Loucy (cell line): ENCODE data around the gene PDE5A.

Experiments used
- H2AFZ ChIP-seq: fragments of 200-600 bp; sonication (generic); 2 replicates; pipeline ENCODE4 v1.6.0; 2016; ENCODE audit warnings: antibody characterized with exemption, mild to moderate bottlenecking, low read length, moderate library complexity
- H3F3A ChIP-seq: fragments of 200-600 bp; 2 replicates; pipeline ENCODE4 v1.6.0; 2016; ENCODE audit warnings: antibody characterized with exemption, low read depth, mild to moderate bottlenecking
- H3K27me3 ChIP-seq: fragments of 200-600 bp; sonication (generic); 2 replicates; pipeline ENCODE4 v1.6.1; 2014; ENCODE audit warnings: low read length, mild to moderate bottlenecking; ENCODE audit not compliant: insufficient read depth, poor library complexity, severe bottlenecking
- H3K36me3 ChIP-seq: fragments of 200-600 bp; sonication (generic); 2 replicates; pipeline ENCODE4 v1.6.1; 2016; ENCODE audit warnings: low read length; ENCODE audit not compliant: insufficient read depth
- H3K4me1 ChIP-seq: fragments of 200-600 bp; sonication (generic); 2 replicates; pipeline ENCODE4 v1.5.1; 2014; ENCODE audit warnings: low read length, mild to moderate bottlenecking; ENCODE audit not compliant: insufficient read depth, poor library complexity, severe bottlenecking
- H3K4me2 ChIP-seq: fragments of 200-600 bp; sonication (generic); 2 replicates; pipeline ENCODE4 v1.6.0; 2014; ENCODE audit warnings: antibody characterized with exemption, low read length, low read depth, mild to moderate bottlenecking; ENCODE audit not compliant: poor library complexity, severe bottlenecking
- H3K4me3 ChIP-seq: fragments of 200-600 bp; sonication (generic); 2 replicates; pipeline ENCODE4 v1.5.1; 2014; ENCODE audit warnings: low read length, mild to moderate bottlenecking, mixed read lengths; ENCODE audit not compliant: poor library complexity, severe bottlenecking
- H3K79me2 ChIP-seq: fragments of 200-600 bp; sonication (generic); 2 replicates; pipeline ENCODE4 v1.6.1; 2014; ENCODE audit warnings: low read length; ENCODE audit not compliant: insufficient read depth
- H3K9ac ChIP-seq: fragments of 200-600 bp; sonication (generic); 2 replicates; pipeline ENCODE4 v1.6.0; 2014; ENCODE audit warnings: mild to moderate bottlenecking, low read depth, low read length, moderate library complexity; ENCODE audit not compliant: poor library complexity, severe bottlenecking
- H3K9me2 ChIP-seq: fragments of 200-600 bp; sonication (generic); replicated peaks from 2 replicates; pipeline ENCODE4 v1.6.1; 2016; ENCODE audit warnings: low read depth, low read length, mixed read lengths
- H3K9me3 ChIP-seq: fragments of 200-600 bp; sonication (generic); 2 replicates; pipeline ENCODE4 v1.6.1; 2014; ENCODE audit warnings: mild to moderate bottlenecking, antibody characterized with exemption, low read length, low read depth; ENCODE audit not compliant: insufficient read depth
- H4K20me1 ChIP-seq: fragments of 200-600 bp; sonication (generic); 2 replicates; pipeline ENCODE4 v1.6.0; 2014; ENCODE audit warnings: antibody characterized with exemption, low read length, mild to moderate bottlenecking; ENCODE audit not compliant: insufficient read depth, poor library complexity, severe bottlenecking
- EZH2phosphoT487 ChIP-seq: fragments of 200-600 bp; IDR thresholded peaks from 2 replicates; pipeline ENCODE4 v1.6.1; 2018; ENCODE audit warnings: antibody characterized with exemption, mild to moderate bottlenecking, moderate library complexity, borderline replicate concordance
- TF ChIP-seq, protein P1 (sequence below): fragments of 200-600 bp; sonication (generic); conservative IDR thresholded peaks from 2 replicates; pipeline ENCODE4 v1.5.1; 2014; ENCODE audit warnings: mild to moderate bottlenecking, antibody characterized with exemption, low read length

PDE5A gene

DNA sequence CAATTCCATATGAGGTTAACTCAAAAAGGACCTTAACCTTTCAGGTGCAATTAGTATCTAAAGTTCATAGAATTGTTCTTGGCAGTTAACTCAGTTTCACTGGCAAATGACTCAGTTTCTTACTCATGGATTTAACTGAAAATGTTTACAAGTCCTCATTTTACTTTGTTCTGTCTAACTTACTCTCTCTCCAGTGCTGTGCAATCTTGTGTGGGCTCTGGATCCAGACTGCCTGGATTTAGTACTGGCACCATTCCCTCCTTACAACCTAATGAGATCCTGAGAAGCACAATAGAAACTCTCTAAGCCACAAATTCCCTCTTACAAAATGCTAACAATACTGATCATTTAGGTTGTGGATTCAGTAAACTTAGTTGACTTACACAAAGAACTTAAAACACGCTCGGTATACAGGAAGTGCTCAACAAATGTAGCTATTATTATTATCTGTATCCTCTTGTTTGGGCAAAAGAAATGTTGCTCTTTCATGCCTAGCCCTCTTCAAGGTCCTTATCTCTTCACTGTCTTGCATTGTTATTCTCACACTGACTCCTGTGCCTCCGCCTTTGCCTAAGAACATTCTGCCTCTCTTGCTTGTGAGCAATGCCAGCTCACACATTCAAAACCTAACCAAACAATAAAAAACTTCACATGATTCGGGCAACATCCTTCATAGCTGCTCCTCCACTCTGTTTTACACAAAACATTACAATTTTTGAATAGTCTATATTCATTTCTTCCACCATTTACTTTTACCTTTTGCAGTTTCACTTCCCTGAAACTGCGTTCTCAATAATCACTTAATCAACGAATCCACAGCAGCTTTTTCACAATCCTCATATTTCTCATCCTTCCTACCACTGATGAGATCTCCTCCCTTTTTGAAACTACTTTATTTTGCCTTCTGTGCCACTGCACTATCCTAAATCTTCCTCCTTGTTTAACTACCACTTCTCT, 91.8 kb downstream of the PDE5A start:
- H3K9me2 ChIP-seq: no peaks in the 10 kb centered on the region
- no peaks in the 10 kb centered on the region for H3K27me3 ChIP-seq
- no peak overlapping the region for H3K4me2 ChIP-seq
- no peak overlapping the region for H3K9ac ChIP-seq
- TF ChIP-seq, protein P1, sequence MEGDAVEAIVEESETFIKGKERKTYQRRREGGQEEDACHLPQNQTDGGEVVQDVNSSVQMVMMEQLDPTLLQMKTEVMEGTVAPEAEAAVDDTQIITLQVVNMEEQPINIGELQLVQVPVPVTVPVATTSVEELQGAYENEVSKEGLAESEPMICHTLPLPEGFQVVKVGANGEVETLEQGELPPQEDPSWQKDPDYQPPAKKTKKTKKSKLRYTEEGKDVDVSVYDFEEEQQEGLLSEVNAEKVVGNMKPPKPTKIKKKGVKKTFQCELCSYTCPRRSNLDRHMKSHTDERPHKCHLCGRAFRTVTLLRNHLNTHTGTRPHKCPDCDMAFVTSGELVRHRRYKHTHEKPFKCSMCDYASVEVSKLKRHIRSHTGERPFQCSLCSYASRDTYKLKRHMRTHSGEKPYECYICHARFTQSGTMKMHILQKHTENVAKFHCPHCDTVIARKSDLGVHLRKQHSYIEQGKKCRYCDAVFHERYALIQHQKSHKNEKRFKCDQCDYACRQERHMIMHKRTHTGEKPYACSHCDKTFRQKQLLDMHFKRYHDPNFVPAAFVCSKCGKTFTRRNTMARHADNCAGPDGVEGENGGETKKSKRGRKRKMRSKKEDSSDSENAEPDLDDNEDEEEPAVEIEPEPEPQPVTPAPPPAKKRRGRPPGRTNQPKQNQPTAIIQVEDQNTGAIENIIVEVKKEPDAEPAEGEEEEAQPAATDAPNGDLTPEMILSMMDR: no peak
- no peak for TF ChIP-seq EZH2phosphoT487
- H4K20me1 ChIP-seq: no peaks in the 10 kb centered on the region
- no peaks in the 10 kb centered on the region for H3K36me3 ChIP-seq
- no peaks in the 10 kb centered on the region for H3F3A ChIP-seq
- no peaks in the 10 kb centered on the region for H3K79me2 ChIP-seq
- no peak overlapping the region for H3K4me3 ChIP-seq
- H3K4me1 ChIP-seq: no peaks in the 10 kb centered on the region
- H3K9me3 ChIP-seq: 0 out of 2 replicates have a peak, but pooled peaks cover 5% of the 10 kb centered on the region
- no peak overlapping the region for H2AFZ ChIP-seq

DNA sequence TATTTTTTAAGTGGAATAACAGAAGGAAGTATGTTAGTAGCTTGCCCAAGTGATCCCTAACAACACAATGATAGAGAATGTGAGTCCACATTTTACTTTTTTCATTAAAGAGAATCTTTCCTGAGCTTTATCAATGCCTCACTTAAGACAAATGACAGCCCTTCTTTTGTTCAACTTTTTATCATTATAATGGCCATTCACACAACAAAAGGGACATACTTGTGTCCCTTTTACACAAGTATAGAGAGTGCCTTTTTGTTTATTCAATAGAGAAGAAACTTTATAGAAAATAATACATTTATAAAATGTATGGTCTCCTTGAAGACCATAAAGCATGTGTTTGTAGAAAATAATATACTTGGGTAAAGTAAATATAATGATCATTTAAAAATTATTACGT, 96.3 kb downstream of the PDE5A start:
- Histone ChIP-seq H2AFZ (no peak overlapping the region), H3K36me3 (no peaks in the 10 kb centered on the region), H4K20me1 (no peaks in the 10 kb centered on the region), H3F3A (no peaks in the 10 kb centered on the region), H3K79me2 (no peaks in the 10 kb centered on the region), H3K9me3 (0 out of 2 replicates have a peak, but pooled peaks cover 5% of the 10 kb centered on the region), H3K27me3 (no peaks in the 10 kb centered on the region), H3K4me2 (no peak overlapping the region), H3K9ac (no peak overlapping the region), H3K4me1 (no peaks in the 10 kb centered on the region), H3K4me3 (no peak overlapping the region), H3K9me2 (no peaks in the 10 kb centered on the region)
- TF ChIP-seq, protein P1: no peak
- no peak for TF ChIP-seq EZH2phosphoT487

DNA sequence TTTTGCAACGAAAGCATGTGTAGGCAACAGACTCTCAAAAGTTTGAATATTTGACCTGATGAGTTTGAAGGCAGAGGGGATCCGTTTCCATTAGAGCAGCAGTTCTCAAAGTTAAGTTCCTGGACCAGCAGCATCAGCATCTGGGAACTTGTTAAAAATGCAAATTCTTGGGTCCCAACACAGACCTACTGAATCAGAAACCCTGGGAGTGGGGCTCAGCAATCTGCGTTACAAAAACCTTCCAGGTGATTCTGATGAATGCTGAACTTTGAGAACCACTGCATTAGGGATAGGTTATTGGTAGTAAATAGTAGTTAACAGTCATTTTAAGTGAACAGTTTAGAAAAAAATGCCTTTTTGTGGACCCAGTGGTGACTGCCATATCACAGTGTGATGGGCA, 98.8 kb downstream of the PDE5A start:
- TF ChIP-seq, protein P1: no peak
- no peak for TF ChIP-seq EZH2phosphoT487
- no peak overlapping the region for H2AFZ ChIP-seq
- no peaks in the 10 kb centered on the region for H3K79me2 ChIP-seq
- no peaks in the 10 kb centered on the region for H3K4me1 ChIP-seq
- no peaks in the 10 kb centered on the region for H3F3A ChIP-seq
- H4K20me1 ChIP-seq: no peaks in the 10 kb centered on the region
- H3K9me3 ChIP-seq: 0 out of 2 replicates have a peak, but pooled peaks cover 4% of the 10 kb centered on the region
- H3K4me3 ChIP-seq: no peak overlapping the region
- H3K9me2 ChIP-seq: no peaks in the 10 kb centered on the region
- H3K27me3 ChIP-seq: no peaks in the 10 kb centered on the region
- H3K9ac ChIP-seq: no peak overlapping the region
- no peak overlapping the region for H3K4me2 ChIP-seq
- no peaks in the 10 kb centered on the region for H3K36me3 ChIP-seq
